Esophagus squamous epithelium (tissue), 5 donors: Measurements from ENCODE around the gene C1orf198. TPM values are rescaled to one million over a fixed set of nuclear protein-coding genes. Genes with fewer than 3 reads are reported as not detected.

Experiments
- DNase-seq: peaks from one replicate; lab custom pipeline; 2025; lab: John Stamatoyannopoulos, UW
- H3K27ac ChIP-seq, 4 donors: fragments of 200-600 bp; sonication (generic); one replicate each; pipeline ENCODE4 v1.5.1; 2016 to 2019; ENCODE audit warnings: mild to moderate bottlenecking in 1 of 4
- H3K27me3 ChIP-seq, 4 donors: fragments of 200-600 bp; sonication (generic); 1 replicate in 3 of 4; 2 replicates in 1 of 4; pipeline versions ENCODE4 v1.5.1 to v1.6.0; 2017 to 2021; ENCODE audit warnings: antibody characterized with exemption in 1 of 4
- H3K36me3 ChIP-seq, 3 donors: fragments of 200-600 bp; sonication (generic); one replicate each; pipeline ENCODE4 v1.5.1; 2016 to 2019
- H3K4me1 ChIP-seq, 3 donors: fragments of 200-600 bp; sonication (generic); one replicate each; pipeline ENCODE4 v1.5.1; 2017 to 2019
- H3K4me3 ChIP-seq, 4 donors: fragments of 200-600 bp; sonication (generic); 1 replicate in 3 of 4; 2 replicates in 1 of 4; pipeline ENCODE4 v1.5.1; 2016 to 2019; ENCODE audit warnings: mild to moderate bottlenecking in 2 of 4, moderate library complexity in 1 of 4
- H3K9me3 ChIP-seq, 3 donors: fragments of 200-600 bp; sonication (generic); one replicate each; pipeline ENCODE4 v1.5.1; 2016 to 2019
- CTCF ChIP-seq, 6 experiments: fragments of 450-650 bp in 4 of 6; fragments of 200-600 bp in 2 of 6; sonication (generic) in 2 of 6; IDR thresholded peaks; one replicate each; pipeline ENCODE4 v1.5.1; 2016 to 2019; ENCODE audit warnings: antibody characterized with exemption in 6 of 6, mild to moderate bottlenecking in 4 of 6, moderate library complexity in 4 of 6
- POLR2A ChIP-seq, 4 donors: fragments of 450-650 bp; IDR thresholded peaks; one replicate each; pipeline ENCODE4 v1.6.1; 2017; ENCODE audit warnings: antibody characterized with exemption in 4 of 4, mild to moderate bottlenecking in 4 of 4, moderate library complexity in 3 of 4
- WGBS, 2 donors: methylation state at CpG; one replicate each; pipeline ENCODE4 v1.1.5; 2018; 5-methylcytosine and 5-hydroxymethylcytosine counted together
- intact Hi-C: fragments of 100-400 bp; cut with DNase I; formaldehyde crosslinking; loops from one replicate; pipeline ENCODE4 v1.15.0; 2022
- total RNA-seq, 4 donors: library from RNA; depleted of rRNA; stranded (reverse); fragments of >200 nt; gene quantifications; one replicate each; pipeline ENCODE4 v1.1.0, GENCODE V29; 2016
- donor health status: DM: yes; HTN: yes; CAD: no.

The C1orf198 gene
- total RNA-seq, 4 donors from 2014 or later: 18.5 to 28.8 (median 21.6) TPM

GRCh38 chr1:230858236-230858820 is 10.0 kb downstream of the C1orf198 start:
- Histone ChIP-seq H3K36me3 (peaks cover 0 to 20% (median 0%) of the 10 kb centered on the region in 3 donors), H3K27ac (peak overlapping the region in 2 of 4 donors; percentile 34), H3K4me3 (no peak overlapping the region), H3K27me3 (no peaks in the 10 kb centered on the region), H3K4me1 (peaks cover 0 to 46% (median 9%) of the 10 kb centered on the region in 3 donors), H3K9me3 (no peaks in the 10 kb centered on the region)
- intact Hi-C loops: no loop called here
- WGBS, 2 donors: 82 to 83% methylated on average over 6 to 7 of the region's 7 CpGs
- TF ChIP-seq CTCF (IDR thresholded peaks at IDR 0.05) (no peak), POLR2A (IDR thresholded peaks at IDR 0.05) (no peak)
- no peak for DNase-seq

- TF ChIP-seq POLR2A (IDR thresholded peaks at IDR 0.05) (no peak), CTCF (IDR thresholded peaks at IDR 0.05) (no peak)
- Histone ChIP-seq H3K4me3 (no peak overlapping the region), H3K36me3 (peaks cover 0 to 25% (median 0%) of the 10 kb centered on the region in 3 donors), H3K27ac (peak overlapping the region in 1 of 4 donors; percentile 3), H3K27me3 (no peaks in the 10 kb centered on the region), H3K4me1 (peaks cover 0 to 41% (median 5%) of the 10 kb centered on the region in 3 donors), H3K9me3 (peaks cover 0 to 4% (median 0%) of the 10 kb centered on the region in 3 donors)
- DNase-seq: no peak
- intact Hi-C loops: no loop called here
- WGBS, 2 donors: 50 to 100% methylated on average over 1 of the region's 1 CpG
These were observed 10.5 kb downstream of the C1orf198 start for GRCh38 chr1:230857822-230858221.

- Histone ChIP-seq H3K27me3 (no peaks in the 10 kb centered on the region), H3K4me1 (peaks cover 0 to 34% (median 5%) of the 10 kb centered on the region in 3 donors), H3K9me3 (peaks cover 0 to 5% (median 0%) of the 10 kb centered on the region in 3 donors), H3K27ac (peak overlapping the region in 2 of 4 donors; percentile 35 to 62), H3K4me3 (no peak overlapping the region), H3K36me3 (peaks cover 0 to 32% (median 0%) of the 10 kb centered on the region in 3 donors)
- DNase-seq: no peak
- intact Hi-C loops: no loop called here
- 96 to 97% methylated on average over 7 to 10 of the region's 13 CpGs for WGBS, 2 donors
- TF ChIP-seq CTCF (IDR thresholded peaks at IDR 0.05) (no peak), POLR2A (IDR thresholded peaks at IDR 0.05) (no peak)
These were observed 11.2 kb downstream of the C1orf198 start for GRCh38 chr1:230857077-230857476.

- Histone ChIP-seq H3K27me3 (no peaks in the 10 kb centered on the region), H3K4me3 (no peak overlapping the region), H3K4me1 (peaks cover 0 to 33% (median 8%) of the 10 kb centered on the region in 3 donors), H3K36me3 (peaks cover 0 to 42% (median 0%) of the 10 kb centered on the region in 3 donors), H3K27ac (no peak overlapping the region), H3K9me3 (peaks cover 0 to 5% (median 0%) of the 10 kb centered on the region in 3 donors)
- intact Hi-C loops: no loop called here
- WGBS, 2 donors: 55 to 80% methylated on average over 3 to 4 of the region's 4 CpGs
- no peak for DNase-seq
- TF ChIP-seq POLR2A (IDR thresholded peaks at IDR 0.05) (no peak), CTCF (IDR thresholded peaks at IDR 0.05) (no peak)
These were observed 12.4 kb downstream of the C1orf198 start for GRCh38 chr1:230855886-230856285.

GRCh38 chr1:230854423-230854822 is 13.9 kb downstream of the C1orf198 start:
- Histone ChIP-seq H3K4me1 (peaks cover 6 to 41% (median 20%) of the 10 kb centered on the region in 3 donors), H3K36me3 (peaks cover 0 to 42% (median 0%) of the 10 kb centered on the region in 3 donors), H3K27me3 (no peaks in the 10 kb centered on the region), H3K4me3 (no peak overlapping the region), H3K27ac (no peak overlapping the region), H3K9me3 (peaks cover 0 to 5% (median 0%) of the 10 kb centered on the region in 3 donors)
- 80 to 85% methylated on average over 6 to 7 of the region's 7 CpGs for WGBS, 2 donors
- intact Hi-C loops: no loop called here
- TF ChIP-seq CTCF (IDR thresholded peaks at IDR 0.05) (no peak), POLR2A (IDR thresholded peaks at IDR 0.05) (no peak)
- no peak for DNase-seq
